HCT116 (cell line): ENCODE measurements around the gene MAPK14. TPM values are rescaled to one million over a fixed set of nuclear protein-coding genes. Genes with fewer than 3 reads are reported as not detected.

Source experiments
- ATAC-seq: fragments of 200-7000 bp; cut with Tn5 transposase; 2 replicates; pipeline ENCODE4 v1.9.1; 2020; ENCODE audit warnings: mild to moderate bottlenecking, moderate library complexity
- BruUV-seq: library from RNA; stranded (reverse); fragments of 400-500 nt; replicated peaks from 2 replicates; lab custom pipeline; 2021; lab: Mats Ljungman, UMichigan
- CTCF ChIA-PET: fragments of 300-600 bp; sonication (Branson Sonifier 250); formaldehyde crosslinking; loops from one replicate; lab custom pipeline; 2021; ENCODE audit warnings: antibody characterized with exemption; lab: Charles Lee
- POLR2A ChIA-PET: fragments of 300-600, 350-600 bp; sonication (Branson Sonifier 250); formaldehyde crosslinking; loops from one replicate; lab custom pipeline; 2021; ENCODE audit warnings: antibody characterized with exemption; lab: Charles Lee
- RAD21 ChIA-PET, 2 experiments: fragments of 300-600 bp; sonication (Branson Sonifier 250); formaldehyde crosslinking; loops; one replicate each; lab custom pipeline; 2023; ENCODE audit warnings: low total read pairs in 2 of 2; ENCODE audit not compliant: uncharacterized antibody in 2 of 2, unreplicated experiment in 2 of 2, low non-redundant PET in 1 of 2; lab: Charles Lee
- DNase-seq: peaks from one replicate; pipeline ENCODE4 v3.0.0-alpha.2; 2010; ENCODE audit warnings: low read depth, low spot score
- H2AFZ ChIP-seq: fragments of 200-600 bp; shearing (Covaris generic), sonication (generic); 2 replicates; pipeline ENCODE4 v1.6.1; 2017; ENCODE audit warnings: low read depth, mixed run types, mixed read lengths, antibody characterized with exemption, low read length; ENCODE audit not compliant: poor library complexity, severe bottlenecking
- H3K27ac ChIP-seq: 2 replicates; pipeline ENCODE4 v1.5.1; 2012; ENCODE audit warnings: low read depth, low read length
- H3K27me3 ChIP-seq: fragments of 200-600 bp; sonication (generic); 2 replicates; pipeline ENCODE4 v1.6.1; 2016; ENCODE audit warnings: mixed run types, low read length, mixed read lengths; ENCODE audit not compliant: insufficient read depth
- H3K36me3 ChIP-seq, 2 experiments: fragments of 200-500 bp in 1 of 2; fragments of 200-600 bp in 1 of 2; sonication (Bioruptor generic) in 1 of 2; sonication (generic) in 1 of 2; 2 replicates each; pipeline versions ENCODE4 v1.5.1 to v1.6.1; 2014 to 2016; ENCODE audit warnings: low read length in 2 of 2, inconsistent platforms in 1 of 2, mixed read lengths in 1 of 2, mixed run types in 1 of 2; ENCODE audit not compliant: insufficient read depth in 2 of 2, control insufficient read depth in 1 of 2
- H3K4me1 ChIP-seq, 2 experiments: fragments of 200-600 bp in 1 of 2; sonication (generic) in 1 of 2; 2 replicates each; pipeline versions ENCODE4 v1.5.1 to v1.6.1; 2012 to 2017; ENCODE audit warnings: low read length in 2 of 2, inconsistent platforms in 1 of 2, mild to moderate bottlenecking in 1 of 2, mixed read lengths in 1 of 2, mixed run types in 1 of 2, moderate library complexity in 1 of 2; ENCODE audit not compliant: insufficient read depth in 2 of 2, control insufficient read depth in 1 of 2
- H3K4me2 ChIP-seq: fragments of 200-600 bp; sonication (generic); 2 replicates; pipeline ENCODE4 v1.6.1; 2017; ENCODE audit warnings: mixed run types, low read length, mixed read lengths
- H3K4me3 ChIP-seq, 2 experiments: fragments of 200-600 bp in 1 of 2; sonication (generic) in 1 of 2; replicated peaks in 1 of 2; 2 replicates each; pipeline ENCODE4 v1.5.1; 2011 to 2016; ENCODE audit warnings: low read length in 2 of 2, control low read depth in 1 of 2, low read depth in 1 of 2, mild to moderate bottlenecking in 1 of 2, mixed read lengths in 1 of 2, mixed run types in 1 of 2
- H3K79me2 ChIP-seq: fragments of 200-600 bp; sonication (generic); 2 replicates; pipeline ENCODE4 v1.6.1; 2017; ENCODE audit warnings: mild to moderate bottlenecking, mixed run types, low read length, moderate library complexity, mixed read lengths; ENCODE audit not compliant: insufficient read depth
- H3K9ac ChIP-seq: fragments of 200-600 bp; sonication (generic); 2 replicates; pipeline ENCODE4 v1.6.1; 2016; ENCODE audit warnings: low read length, mixed read lengths
- H3K9me2 ChIP-seq: fragments of 200-600 bp; sonication (generic), shearing (Covaris generic); 2 replicates; pipeline ENCODE4 v1.6.1; 2017; ENCODE audit warnings: mixed run types, mild to moderate bottlenecking, moderate library complexity; ENCODE audit not compliant: insufficient read depth
- H3K9me3 ChIP-seq, 2 experiments: fragments of 200-500 bp in 1 of 2; fragments of 200-600 bp in 1 of 2; sonication (Bioruptor generic) in 1 of 2; sonication (generic) in 1 of 2; 2 replicates each; pipeline ENCODE4 v1.6.1; 2014 to 2017; ENCODE audit warnings: low read length in 2 of 2, mixed read lengths in 2 of 2, inconsistent platforms in 1 of 2, low read depth in 1 of 2, mild to moderate bottlenecking in 1 of 2, mixed run types in 1 of 2, moderate library complexity in 1 of 2; ENCODE audit not compliant: control insufficient read depth in 1 of 2, insufficient read depth in 1 of 2
- H4K20me1 ChIP-seq: fragments of 200-600 bp; sonication (generic), shearing (Covaris generic); 2 replicates; pipeline ENCODE4 v1.6.1; 2017; ENCODE audit warnings: mixed run types, mild to moderate bottlenecking, moderate library complexity; ENCODE audit not compliant: insufficient read depth
- CEBPB ChIP-seq: IDR thresholded peaks from 2 replicates; pipeline ENCODE4 v1.6.1; 2012; ENCODE audit warnings: low read depth
- EZH2 ChIP-seq: fragments of 200-600 bp; sonication (generic); IDR thresholded peaks from 2 replicates; pipeline ENCODE4 v1.6.1; 2017; ENCODE audit warnings: antibody characterized with exemption, mixed run types
- EZH2phosphoT487 ChIP-seq: fragments of 200-600 bp; IDR thresholded peaks from 2 replicates; pipeline ENCODE4 v1.6.1; 2018; ENCODE audit warnings: antibody characterized with exemption, borderline replicate concordance
- FOSL1 ChIP-seq: IDR thresholded peaks from 2 replicates; pipeline ENCODE4 v1.6.1; 2012; ENCODE audit warnings: low read depth
- JUND ChIP-seq: IDR thresholded peaks from 2 replicates; pipeline ENCODE4 v1.6.1; 2012
- POLR2A ChIP-seq: IDR thresholded peaks from 2 replicates; pipeline ENCODE4 v1.7.0; 2011; ENCODE audit warnings: borderline replicate concordance; ENCODE audit not compliant: insufficient read depth, insufficient read length; ENCODE audit errors: extremely low read depth
- POLR2AphosphoS5 ChIP-seq: IDR thresholded peaks from 2 replicates; pipeline ENCODE4 v1.6.1; 2011; ENCODE audit warnings: mild to moderate bottlenecking, low read depth, low read length, moderate library complexity
- RAD21 ChIP-seq: IDR thresholded peaks from 2 replicates; pipeline ENCODE4 v1.6.1; 2012; ENCODE audit warnings: low read depth, mild to moderate bottlenecking
- TCF7L2 ChIP-seq: IDR thresholded peaks from 2 replicates; pipeline ENCODE4 v1.7.0; 2011; ENCODE audit warnings: borderline replicate concordance, inconsistent platforms; ENCODE audit not compliant: insufficient read depth, insufficient read length; ENCODE audit errors: extremely low read depth
- ZNF274 ChIP-seq: fragments of 200-500 bp; sonication (Bioruptor generic); IDR thresholded peaks from 2 replicates; pipeline ENCODE4 v1.6.1; 2014; ENCODE audit warnings: mild to moderate bottlenecking, low read depth, low read length, inconsistent platforms
- intact Hi-C: fragments of 100-400 bp; cut with micrococcal nuclease; formaldehyde crosslinking; loops from 2 replicates; pipeline ENCODE4 v1.10.0; 2022
- total RNA-seq: library from RNA; stranded (reverse); gene quantifications from one replicate; pipeline ENCODE4 v1.2.1, GENCODE V29; 2021; ENCODE audit not compliant: unreplicated experiment
- TF ChIP-seq, protein P1 (sequence below), 3 experiments: fragments of 200-600 bp in 1 of 3; sonication (generic) in 1 of 3; IDR thresholded peaks in 2 of 3; conservative IDR thresholded peaks in 1 of 3; 2 replicates each; pipeline ENCODE4 v1.5.1; 2012 to 2017; ENCODE audit warnings: low read depth in 2 of 3, low read length in 2 of 3, antibody characterized with exemption in 1 of 3, borderline replicate concordance in 1 of 3, control low read depth in 1 of 3, mild to moderate bottlenecking in 1 of 3, mixed read lengths in 1 of 3, mixed run types in 1 of 3, moderate library complexity in 1 of 3; ENCODE audit not compliant: insufficient read depth in 1 of 3
- TF ChIP-seq, protein P2 (sequence below): IDR thresholded peaks from 2 replicates; pipeline ENCODE4 v1.6.1; 2012

Gene MAPK14
- total RNA-seq, 1 experiment from 2014 or later = 34.2 TPM

DNA sequence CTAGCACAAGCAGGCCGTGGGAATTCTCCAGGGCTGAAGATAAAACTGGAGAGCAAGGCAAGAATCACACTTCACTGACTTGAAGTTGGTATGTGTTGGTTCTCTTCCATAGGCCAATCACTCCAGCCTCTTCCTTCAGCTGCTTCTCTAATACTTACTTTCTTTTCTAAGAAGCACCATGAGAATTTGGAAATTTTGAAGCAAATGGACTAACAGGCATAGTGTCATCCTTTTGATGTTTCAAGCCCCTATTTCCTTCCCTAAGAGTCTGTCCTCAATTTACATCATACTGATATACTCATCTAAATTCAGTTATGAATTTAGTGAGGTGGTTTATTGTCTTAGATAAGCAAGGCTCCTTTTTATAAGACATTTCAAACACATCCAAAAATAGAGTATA lies 27.2 kb upstream of the MAPK14 start:
- no peaks in the 10 kb centered on the region for H3K4me1 ChIP-seq

DNA sequence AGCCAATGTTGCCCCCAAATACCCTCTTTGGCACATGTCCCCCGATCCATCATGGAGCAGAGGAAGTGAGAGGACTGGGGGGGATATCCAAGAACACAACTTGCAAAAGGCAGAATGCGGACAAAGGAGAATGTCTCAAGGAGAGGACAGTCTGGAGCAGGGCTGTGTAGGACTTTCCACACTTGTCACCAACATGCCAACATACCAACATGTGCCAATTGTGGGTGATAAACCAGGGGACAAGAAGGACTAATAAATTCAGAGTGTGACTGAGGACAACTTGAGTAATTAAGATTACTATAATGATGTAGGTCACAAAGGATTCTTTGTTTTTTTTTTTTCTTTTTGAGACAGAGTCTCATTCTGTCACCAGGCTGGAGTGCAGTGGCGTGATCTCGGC lies 11.9 kb upstream of the MAPK14 start:
- H3K27ac ChIP-seq = no peak overlapping the region
- H3K79me2 ChIP-seq = no peaks in the 10 kb centered on the region
- H3K36me3 ChIP-seq = no peaks in the 10 kb centered on the region
- H2AFZ ChIP-seq = no peak overlapping the region
- CTCF ChIA-PET = no interaction called here
- intact Hi-C loops = no loop called here
- POLR2A ChIA-PET = no interaction called here
- no peaks in the 10 kb centered on the region for H3K9me3 ChIP-seq
- no TSS peak for BruUV-seq
- H3K4me1 ChIP-seq = no peaks in the 10 kb centered on the region
- no peaks in the 10 kb centered on the region for H4K20me1 ChIP-seq
- no peak for TF ChIP-seq RAD21
- no peak for TF ChIP-seq POLR2AphosphoS5
- TF ChIP-seq ZNF274 = no peak
- TF ChIP-seq TCF7L2 = no peak
- TF ChIP-seq CEBPB = no peak
- no peak for TF ChIP-seq EZH2phosphoT487
- no peak for TF ChIP-seq FOSL1
- TF ChIP-seq, protein P1, sequence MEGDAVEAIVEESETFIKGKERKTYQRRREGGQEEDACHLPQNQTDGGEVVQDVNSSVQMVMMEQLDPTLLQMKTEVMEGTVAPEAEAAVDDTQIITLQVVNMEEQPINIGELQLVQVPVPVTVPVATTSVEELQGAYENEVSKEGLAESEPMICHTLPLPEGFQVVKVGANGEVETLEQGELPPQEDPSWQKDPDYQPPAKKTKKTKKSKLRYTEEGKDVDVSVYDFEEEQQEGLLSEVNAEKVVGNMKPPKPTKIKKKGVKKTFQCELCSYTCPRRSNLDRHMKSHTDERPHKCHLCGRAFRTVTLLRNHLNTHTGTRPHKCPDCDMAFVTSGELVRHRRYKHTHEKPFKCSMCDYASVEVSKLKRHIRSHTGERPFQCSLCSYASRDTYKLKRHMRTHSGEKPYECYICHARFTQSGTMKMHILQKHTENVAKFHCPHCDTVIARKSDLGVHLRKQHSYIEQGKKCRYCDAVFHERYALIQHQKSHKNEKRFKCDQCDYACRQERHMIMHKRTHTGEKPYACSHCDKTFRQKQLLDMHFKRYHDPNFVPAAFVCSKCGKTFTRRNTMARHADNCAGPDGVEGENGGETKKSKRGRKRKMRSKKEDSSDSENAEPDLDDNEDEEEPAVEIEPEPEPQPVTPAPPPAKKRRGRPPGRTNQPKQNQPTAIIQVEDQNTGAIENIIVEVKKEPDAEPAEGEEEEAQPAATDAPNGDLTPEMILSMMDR (IDR thresholded peaks at IDR 0.05 in 2 of 3, conservative IDR thresholded peaks at IDR 0.05 in 1 of 3; ENCODE audit: borderline replicate concordance in 1 of 3, insufficient read depth in 1 of 3, low read depth in 2 of 3, low read length in 2 of 3) = no peak
- no peak for TF ChIP-seq POLR2A
- no peak for TF ChIP-seq EZH2
- H3K9ac ChIP-seq = no peak overlapping the region
- no peaks in the 10 kb centered on the region for H3K27me3 ChIP-seq
- no peak overlapping the region for H3K4me3 ChIP-seq
- DNase-seq (no peak), ATAC-seq (no peak)
- H3K4me2 ChIP-seq = no peak overlapping the region
- H3K9me2 ChIP-seq = no peaks in the 10 kb centered on the region
- RAD21 ChIA-PET = no interaction called here

More for the DNA sequence above, 27.2 kb upstream of the MAPK14 start:
- H3K9me3 ChIP-seq = no peaks in the 10 kb centered on the region
- H2AFZ ChIP-seq = no peak overlapping the region
- H3K27me3 ChIP-seq = peaks cover 4% of the 10 kb centered on the region; the same call in 1 of the 2 replicates
- no peak overlapping the region for H3K4me2 ChIP-seq
- no peak overlapping the region for H3K4me3 ChIP-seq
- H4K20me1 ChIP-seq = no peaks in the 10 kb centered on the region
- RAD21 ChIA-PET = no interaction called here
- no peaks in the 10 kb centered on the region for H3K79me2 ChIP-seq
- CTCF ChIA-PET = no interaction called here
- no peak for TF ChIP-seq JUND
- TF ChIP-seq CEBPB = no peak
- TF ChIP-seq, protein P2, sequence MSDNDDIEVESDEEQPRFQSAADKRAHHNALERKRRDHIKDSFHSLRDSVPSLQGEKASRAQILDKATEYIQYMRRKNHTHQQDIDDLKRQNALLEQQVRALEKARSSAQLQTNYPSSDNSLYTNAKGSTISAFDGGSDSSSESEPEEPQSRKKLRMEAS = no peak
- TF ChIP-seq, all 23 proteins: peak for 0
- DNase-seq = no peak
- no peak for ATAC-seq
- Histone ChIP-seq H3K27ac (no peak overlapping the region), H3K9ac (no peak overlapping the region), H3K9me2 (no peaks in the 10 kb centered on the region), H3K36me3 (no peaks in the 10 kb centered on the region)
- BruUV-seq = no TSS peak
- POLR2A ChIA-PET = no interaction called here
- intact Hi-C loops = no loop called here
